Testis (tissue), 5 donors: ENCODE data around the gene PCDHB11. TPM values are rescaled to one million over a fixed set of nuclear protein-coding genes. Genes with fewer than 3 reads are reported as not detected.
A peak's percentile ranks its signal among the peaks of the same experiment; 100 is the strongest.
"Not testable (repeated sequence)": the region's sequence is repeated elsewhere in the genome, so short reads cannot be mapped to it uniquely, and the experiment has no call there.

ENCODE experiments used
- DNase-seq: peaks from one replicate; pipeline ENCODE4 v3.0.0-alpha.2; 2019
- H3K27ac ChIP-seq, 2 donors: fragments of 200-600 bp; sonication (generic); one replicate each; pipeline ENCODE4 v1.5.1; 2019
- H3K27me3 ChIP-seq: fragments of 200-600 bp; sonication (generic); one replicate; pipeline ENCODE4 v1.5.1; 2019
- H3K36me3 ChIP-seq: fragments of 200-600 bp; sonication (generic); one replicate; pipeline ENCODE4 v1.5.1; 2017; ENCODE audit warnings: low read depth; ENCODE audit errors: missing control alignments
- H3K4me1 ChIP-seq: fragments of 200-600 bp; sonication (generic); one replicate; pipeline ENCODE4 v1.5.1; 2019
- H3K4me3 ChIP-seq, 2 donors: fragments of 200-600 bp; sonication (generic); one replicate each; pipeline ENCODE4 v1.5.1; 2017 to 2019
- H3K9me3 ChIP-seq: fragments of 200-600 bp; sonication (generic); one replicate; pipeline ENCODE4 v1.5.1; 2017
- CTCF ChIP-seq, 3 experiments: fragments of 450-650 bp in 2 of 3; fragments of 200-600 bp in 1 of 3; sonication (generic) in 1 of 3; IDR thresholded peaks; one replicate each; pipeline ENCODE4 v1.5.1; 2016 to 2019; ENCODE audit warnings: antibody characterized with exemption in 3 of 3, mild to moderate bottlenecking in 2 of 3, moderate library complexity in 1 of 3
- POLR2A ChIP-seq: fragments of 450-650 bp; IDR thresholded peaks from one replicate; pipeline ENCODE4 v1.6.1; 2017; ENCODE audit warnings: antibody characterized with exemption, mild to moderate bottlenecking, moderate library complexity
- WGBS, 2 donors: methylation state at CpG; one replicate each; pipeline ENCODE4 v1.1.5; 2018; 5-methylcytosine and 5-hydroxymethylcytosine counted together
- intact Hi-C: fragments of 100-400 bp; cut with DNase I; formaldehyde crosslinking; loops from one replicate; pipeline ENCODE4 v1.15.1; 2023; ENCODE audit warnings: low total_unique reads
- long read RNA-seq, 2 donors: transcript quantifications; one replicate each; lab custom pipeline, GENCODE V29; 2026
- polyA plus RNA-seq: library from polyadenylated mRNA; stranded (reverse); fragments of 350-450 nt; fragmentation: Illumina TruSeq; extraction: RNeasy Lipid Tissue Mini Kit (QIAGEN cat#74804); gene quantifications from one replicate; pipeline ENCODE4 v1.2.3, GENCODE V29; 2014; ENCODE audit warnings: low read depth, low replicate concordance; ENCODE audit not compliant: insufficient read depth
- total RNA-seq, 2 donors: library from RNA; depleted of rRNA; stranded (reverse); fragments of >200 nt; gene quantifications; one replicate each; pipeline ENCODE4 v1.2.3, GENCODE V29; 2016

Gene PCDHB11
- total RNA-seq (1 to 10 TPM; 4.0 to 4.2 TPM), polyA plus RNA-seq (0.63 TPM)
- long read RNA-seq, donor 1, full-length matches to known transcripts = 7 of 7 reads
- long read RNA-seq, donor 1, partial matches to known transcripts = 0 of 7 reads
- long read RNA-seq, donor 1, other reads (novel, unspliced or antisense) = 0 of 7 reads
- long read RNA-seq, donor 2, full-length matches to known transcripts = 1 of 1 reads
- long read RNA-seq, donor 2, partial matches to known transcripts = 0 of 1 reads
- long read RNA-seq, donor 2, other reads (novel, unspliced or antisense) = 0 of 1 reads

GRCh38 chr5:141199359-141200235, at the start of gene PCDHB11:
Gene PCDHB11, plus strand, starts transcription at chr5:141199627. Its CDS starts 148 bp downstream, at chr5:141199775.
- H3K4me1 ChIP-seq = no peaks in the 10 kb centered on the region
- H3K36me3 ChIP-seq = no peaks in the 10 kb centered on the region
- H3K27ac ChIP-seq = no peak within 1 kb of the TSS
- TF ChIP-seq CTCF (IDR thresholded peaks at IDR 0.05) (peak in 1 of 3 experiments; percentile 31), POLR2A (no peak)
- no peaks in the 10 kb centered on the region for H3K27me3 ChIP-seq
- intact Hi-C loops = no loop called here
- DNase-seq = no peak
- H3K4me3 ChIP-seq = no peak within 1 kb of the TSS
- no peaks in the 10 kb centered on the region for H3K9me3 ChIP-seq
- whole genome bisulfite sequencing, 2 donors = 23 to 40% methylated on average over 20 to 21 of the region's 21 CpGs

- H3K4me3 ChIP-seq = peak within 1 kb of the TSS in 1 of 2 donors; percentile 18
- WGBS, 2 donors = 9 to 19% methylated on average over 18 of the region's 18 CpGs
- DNase-seq = peak; percentile 74
These were observed 49.6 kb upstream of the PCDHB11 start, which contains the start of gene PCDHB6 for GRCh38 chr5:141149812-141150211. Gene PCDHB6, plus strand, starts transcription at chr5:141150057. Its CDS starts 201 bp downstream, at chr5:141150258.

GRCh38 chr5:141150224-141150992, 49.0 kb upstream of the PCDHB11 start:
- DNase-seq = no peak
- Histone ChIP-seq H3K36me3 (no peaks in the 10 kb centered on the region), H3K4me3 (peak overlapping the region in 1 of 2 donors; percentile 18), H3K4me1 (no peaks in the 10 kb centered on the region), H3K27me3 (no peaks in the 10 kb centered on the region), H3K9me3 (no peaks in the 10 kb centered on the region), H3K27ac (no peak overlapping the region)
- TF ChIP-seq CTCF (IDR thresholded peaks at IDR 0.05) = no peak
- no peak for TF ChIP-seq POLR2A
- 21 to 48% methylated on average over 20 to 33 of the region's 33 CpGs for WGBS, 2 donors
- intact Hi-C loops = no loop called here

More at GRCh38 chr5:141149812-141150211, 49.6 kb upstream of the PCDHB11 start, which contains the start of gene PCDHB6:
- Histone ChIP-seq H3K4me1 (no peaks in the 10 kb centered on the region), H3K27me3 (no peaks in the 10 kb centered on the region), H3K36me3 (no peaks in the 10 kb centered on the region), H3K27ac (no peak within 1 kb of the TSS), H3K9me3 (no peaks in the 10 kb centered on the region)
- TF ChIP-seq CTCF (IDR thresholded peaks at IDR 0.05) (peak; percentile 14 to 30 (median 27)), POLR2A (no peak)
- intact Hi-C loops = no loop called here

- intact Hi-C loops = no loop called here
- Histone ChIP-seq H3K4me1 (no peaks in the 10 kb centered on the region), H3K4me3 (peak overlapping the region in 1 of 2 donors; percentile 18), H3K9me3 (no peaks in the 10 kb centered on the region), H3K27me3 (no peaks in the 10 kb centered on the region), H3K36me3 (no peaks in the 10 kb centered on the region), H3K27ac (no peak overlapping the region)
- no peak for DNase-seq
- TF ChIP-seq CTCF (IDR thresholded peaks at IDR 0.05) (no peak), POLR2A (no peak)
- 25 to 62% methylated on average over 13 of the region's 13 CpGs for WGBS, 2 donors
These were observed 48.5 kb upstream of the PCDHB11 start for GRCh38 chr5:141150993-141151325.

GRCh38 chr5:141151632-141152031, 47.8 kb upstream of the PCDHB11 start:
- H3K9me3 ChIP-seq, DNase-seq, intact Hi-C loops, H3K27me3 ChIP-seq, H3K27ac ChIP-seq, H3K4me1 ChIP-seq, H3K36me3 ChIP-seq: not testable (repeated sequence)
- 26 to 53% methylated on average over 3 to 37 of the region's 41 CpGs for WGBS, 2 donors
- H3K4me3 ChIP-seq = peak overlapping the region in 1 of 2 donors; percentile 18

GRCh38 chr5:141152096-141152495, 47.3 kb upstream of the PCDHB11 start:
- H3K27ac ChIP-seq, H3K36me3 ChIP-seq, H3K4me1 ChIP-seq, DNase-seq, H3K9me3 ChIP-seq, H3K27me3 ChIP-seq, H3K4me3 ChIP-seq, intact Hi-C loops: not testable (repeated sequence)
- 23 to 36% methylated on average over 8 to 35 of the region's 36 CpGs for WGBS, 2 donors
